Renal cortical epithelial cell (primary cell): ENCODE data around the gene SRP68. TPM values are rescaled to one million over a fixed set of nuclear protein-coding genes. Genes with fewer than 3 reads are reported as not detected.

ENCODE experiments used
- DNase-seq: peaks from one replicate; pipeline ENCODE4 v3.0.0-alpha.2; 2011; ENCODE audit warnings: low read depth
- total RNA-seq: library from RNA; depleted of rRNA; stranded (reverse); fragments of >200 nt; gene quantifications from 2 replicates; pipeline ENCODE4 v1.2.3, GENCODE V29; 2014

Gene SRP68
- total RNA-seq, 1 donor from 2014 or later = 85.4 TPM

GRCh38 chr17:76018340-76018680 lies 54.0 kb downstream of the SRP68 start:
- DNase-seq = no peak

- DNase-seq = no peak
Observed at GRCh38 chr17:76017481-76018339, 54.6 kb downstream of the SRP68 start.

GRCh38 chr17:76014925-76015261 lies 57.4 kb downstream of the SRP68 start:
- no peak for DNase-seq

- no peak for DNase-seq
Observed at GRCh38 chr17:76014100-76014924, 58.0 kb downstream of the SRP68 start.

GRCh38 chr17:76013377-76013932 lies 58.9 kb downstream of the SRP68 start:
- DNase-seq = no peak

GRCh38 chr17:76011951-76012350 lies 60.4 kb downstream of the SRP68 start:
- no peak for DNase-seq

GRCh38 chr17:76009969-76010661 lies 62.2 kb downstream of the SRP68 start:
- no peak for DNase-seq

GRCh38 chr17:76009447-76009846 lies 62.9 kb downstream of the SRP68 start:
- no peak for DNase-seq

- no peak for DNase-seq
Observed at GRCh38 chr17:76008630-76009425, 63.5 kb downstream of the SRP68 start.

GRCh38 chr17:76008208-76008607 lies 64.1 kb downstream of the SRP68 start:
- DNase-seq = no peak

GRCh38 chr17:76007850-76008165 lies 64.5 kb downstream of the SRP68 start:
- no peak for DNase-seq

GRCh38 chr17:76007131-76007849 lies 65.0 kb downstream of the SRP68 start:
- no peak for DNase-seq

GRCh38 chr17:76005263-76006149 lies 66.8 kb downstream of the SRP68 start:
- peak; percentile 36 for DNase-seq

GRCh38 chr17:76004750-76005262 lies 67.5 kb downstream of the SRP68 start:
- DNase-seq = peak; percentile 12

- DNase-seq = no peak
Observed at GRCh38 chr17:76003915-76004314, 68.4 kb downstream of the SRP68 start.

- DNase-seq = no peak
Observed at GRCh38 chr17:76002100-76002499, 70.2 kb downstream of the SRP68 start.

- no peak for DNase-seq
Observed at GRCh38 chr17:76000755-76001521, 71.4 kb downstream of the SRP68 start, which contains the start of gene CDK3. CDK3 (plus strand) TSS chr17:76000855; CDS start chr17:76001426, 571 bp downstream.

- no peak for DNase-seq
Observed at GRCh38 chr17:76000016-76000754, 72.1 kb downstream of the SRP68 start.
